ENCODE data around the gene PRKCA. TPM values are rescaled to one million over a fixed set of nuclear protein-coding genes. Genes with fewer than 3 reads are reported as not detected.
A peak's percentile ranks its signal among the peaks of the same experiment; 100 is the strongest.

PRKCA gene
- total and polyA plus RNA-seq, 9 of the 15 experiments (the other 6 are each of a cell fraction or from before 2014, with no cell fraction given): 3.2 to 33.0 (median 17.8) TPM

- TF ChIP-seq DPF2 (IDR thresholded peaks at IDR 0.05) (peak; percentile 60; the same call in 1 of the 2 replicates), ZFP1 (CRISPR knock-in tag; IDR thresholded peaks at IDR 0.05) (no peak), MAFF (IDR thresholded peaks at IDR 0.05; ENCODE audit: low read length) (peak; percentile 36; the same call in 1 of the 2 replicates), RAD51 (IDR thresholded peaks at IDR 0.05; ENCODE audit: borderline replicate concordance, low read depth) (no peak), ZEB2 (IDR thresholded peaks at IDR 0.05) (0 out of 2 replicates have a peak, but pooled peaks have one; percentile 16), MEIS2 (IDR thresholded peaks at IDR 0.05; ENCODE audit: partially characterized antibody) (peak; percentile 78), HEY1 (CRISPR knock-in tag; IDR thresholded peaks at IDR 0.05; ENCODE audit: borderline replicate concordance) (no peak), CREB1 (IDR thresholded peaks at IDR 0.05) (no peak), CREB1 (CRISPR knock-in tag; IDR thresholded peaks at IDR 0.05) (0 out of 2 replicates have a peak, but pooled peaks have one; percentile 31), ATF1 (CRISPR knock-in tag; IDR thresholded peaks at IDR 0.05) (no peak), ATF1 (tag; IDR thresholded peaks at IDR 0.05) (peak; percentile 36; the same call in 1 of the 2 replicates), KLF16 (IDR thresholded peaks at IDR 0.05) (no peak), MEF2A (IDR thresholded peaks at IDR 0.05; ENCODE audit: control insufficient read depth, low read depth, low read length) (peak; percentile 52; the same call in 1 of the 2 replicates), MIER1 (IDR thresholded peaks at IDR 0.05; ENCODE audit: low read depth) (no peak), JUNB (CRISPR knock-in tag; conservative IDR thresholded peaks at IDR 0.05) (peak; percentile 64), NFE2 (IDR thresholded peaks at IDR 0.05; ENCODE audit: low read depth) (peak; percentile 66), CREM (IDR thresholded peaks at IDR 0.05; ENCODE audit: low read depth) (peak; percentile 51), ZFX (CRISPR knock-in tag; IDR thresholded peaks at IDR 0.05) (0 out of 2 replicates have a peak, but pooled peaks have one; percentile 21), ZNF384 (IDR thresholded peaks at IDR 0.05; ENCODE audit: low read depth, low read length) (peak; percentile 63; the same call in 1 of the 2 replicates), NRF1 (conservative IDR thresholded peaks at IDR 0.05 in 1 of 2, IDR thresholded peaks at IDR 0.05 in 1 of 2) (no peak), TCF7 (IDR thresholded peaks at IDR 0.05; ENCODE audit: borderline replicate concordance) (no peak), ASH1L (IDR thresholded peaks at IDR 0.05; ENCODE audit: borderline replicate concordance, low read depth, partially characterized antibody) (no peak), NFXL1 (CRISPR knock-in tag; IDR thresholded peaks at IDR 0.05) (no peak), ZNF311 (CRISPR knock-in tag; IDR thresholded peaks at IDR 0.05) (no peak), SRSF3 (IDR thresholded peaks at IDR 0.05; ENCODE audit: insufficient read depth, low read length) (no peak)
- TF ChIP-seq, protein P1, sequence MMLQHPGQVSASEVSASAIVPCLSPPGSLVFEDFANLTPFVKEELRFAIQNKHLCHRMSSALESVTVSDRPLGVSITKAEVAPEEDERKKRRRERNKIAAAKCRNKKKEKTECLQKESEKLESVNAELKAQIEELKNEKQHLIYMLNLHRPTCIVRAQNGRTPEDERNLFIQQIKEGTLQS (IDR thresholded peaks at IDR 0.05): peak; percentile 96
- TF ChIP-seq, protein P1 (CRISPR knock-in tag; conservative IDR thresholded peaks at IDR 0.05): no peak
- TF ChIP-seq, protein P2, sequence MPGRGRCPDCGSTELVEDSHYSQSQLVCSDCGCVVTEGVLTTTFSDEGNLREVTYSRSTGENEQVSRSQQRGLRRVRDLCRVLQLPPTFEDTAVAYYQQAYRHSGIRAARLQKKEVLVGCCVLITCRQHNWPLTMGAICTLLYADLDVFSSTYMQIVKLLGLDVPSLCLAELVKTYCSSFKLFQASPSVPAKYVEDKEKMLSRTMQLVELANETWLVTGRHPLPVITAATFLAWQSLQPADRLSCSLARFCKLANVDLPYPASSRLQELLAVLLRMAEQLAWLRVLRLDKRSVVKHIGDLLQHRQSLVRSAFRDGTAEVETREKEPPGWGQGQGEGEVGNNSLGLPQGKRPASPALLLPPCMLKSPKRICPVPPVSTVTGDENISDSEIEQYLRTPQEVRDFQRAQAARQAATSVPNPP (IDR thresholded peaks at IDR 0.05; ENCODE audit: borderline replicate concordance, insufficient read depth, insufficient read length): no peak
- TF ChIP-seq, protein P3, sequence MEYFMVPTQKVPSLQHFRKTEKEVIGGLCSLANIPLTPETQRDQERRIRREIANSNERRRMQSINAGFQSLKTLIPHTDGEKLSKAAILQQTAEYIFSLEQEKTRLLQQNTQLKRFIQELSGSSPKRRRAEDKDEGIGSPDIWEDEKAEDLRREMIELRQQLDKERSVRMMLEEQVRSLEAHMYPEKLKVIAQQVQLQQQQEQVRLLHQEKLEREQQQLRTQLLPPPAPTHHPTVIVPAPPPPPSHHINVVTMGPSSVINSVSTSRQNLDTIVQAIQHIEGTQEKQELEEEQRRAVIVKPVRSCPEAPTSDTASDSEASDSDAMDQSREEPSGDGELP (CRISPR knock-in tag; IDR thresholded peaks at IDR 0.05; ENCODE audit: borderline replicate concordance): no peak
Observed at GRCh38 chr17:66661411-66662256, 359.2 kb downstream of the PRKCA start (continued).

Measured in K562 (cell line).